Measurements from ENCODE around the gene CEP170B.
"Not testable (repeated sequence)": the region's sequence is repeated elsewhere in the genome, so short reads cannot be mapped to it uniquely, and the experiment has no call there.

CEP170B gene

DNA sequence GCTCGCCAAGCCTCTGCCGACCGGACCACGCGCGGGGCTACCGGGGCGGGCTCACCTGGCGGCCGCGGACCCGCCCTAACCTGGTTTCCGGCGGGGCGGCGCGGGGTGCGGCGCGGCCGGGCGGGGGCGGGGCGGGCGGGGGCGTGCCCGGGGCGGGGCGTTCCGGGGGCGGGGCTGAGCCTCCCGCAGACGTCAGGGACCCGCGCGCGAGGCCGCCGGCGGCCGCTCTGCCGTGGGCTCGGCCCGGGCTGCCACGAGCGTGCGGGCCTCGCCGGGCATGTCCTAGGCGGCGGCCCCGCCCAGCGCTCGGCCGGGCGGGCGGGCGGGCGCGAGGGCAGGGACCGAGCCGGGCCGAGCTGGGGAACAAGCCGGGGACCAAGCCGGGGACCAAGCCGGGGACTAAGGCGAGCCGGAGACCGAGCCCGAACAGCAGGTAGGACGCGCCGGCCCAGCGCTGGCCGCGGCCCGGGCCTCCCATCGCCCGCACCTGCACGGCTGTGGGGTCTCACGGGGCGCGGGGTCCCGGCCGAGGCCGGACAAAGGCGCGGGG, at the start of gene CEP170B:
Gene CEP170B (plus strand): TSS at position 188 of the 550 bp plus-strand sequence. CDS start 3,183 bp downstream, outside the sequence.
- peak; percentile 72 for DNase-seq

DNA sequence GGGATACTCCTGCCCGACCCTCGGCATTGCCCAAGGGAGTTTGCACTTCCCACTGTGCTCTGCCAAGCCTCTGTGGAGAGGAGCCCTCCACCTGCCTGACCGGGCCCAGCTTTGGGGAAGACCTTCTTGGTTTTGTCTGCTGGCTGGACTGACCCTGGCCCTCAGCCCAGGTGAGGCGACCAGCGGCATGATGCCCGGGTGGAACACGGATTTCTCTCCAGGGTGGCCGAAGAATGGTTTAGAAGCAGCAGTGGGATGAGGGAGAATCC, 48.5 kb upstream of the CEP170B start:
- DNase-seq, result no peak

DNA sequence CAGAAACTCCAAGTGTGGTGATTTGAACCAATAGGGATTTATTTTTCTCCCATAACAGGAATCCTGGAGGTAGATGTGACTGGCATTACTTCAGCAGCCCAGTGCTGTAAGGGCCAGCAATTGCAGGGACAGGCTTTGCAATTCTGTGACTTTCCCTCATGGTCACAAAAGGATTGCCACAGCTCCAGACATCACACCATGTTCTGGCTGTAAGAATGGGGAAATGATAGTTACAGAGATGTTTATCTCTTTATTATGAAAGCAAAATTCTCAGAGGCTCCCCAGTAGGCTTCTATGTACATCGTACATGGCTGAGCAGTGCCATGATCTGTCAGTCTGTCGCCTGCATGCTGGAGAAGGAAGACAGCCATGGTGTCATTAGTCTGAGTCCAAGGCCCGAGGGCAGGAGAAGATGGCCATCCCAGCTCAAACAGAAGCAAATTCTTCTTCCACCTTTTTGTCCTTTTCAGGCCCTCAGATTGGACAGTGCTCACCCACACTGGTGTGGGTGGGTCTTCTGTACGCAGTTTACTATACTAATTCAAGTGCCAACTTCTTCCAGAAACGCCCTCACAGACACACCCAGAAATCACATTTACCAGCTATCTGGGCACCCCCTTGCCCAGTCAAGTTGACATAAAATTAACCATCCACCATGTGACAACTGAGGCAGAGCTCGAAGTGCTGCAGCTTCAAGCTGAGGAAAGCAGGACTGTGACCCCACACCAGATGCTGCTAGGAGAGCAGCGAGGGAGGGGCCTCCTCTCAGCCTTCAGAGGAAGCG, 46.9 kb upstream of the CEP170B start:
- no peak for DNase-seq

DNA sequence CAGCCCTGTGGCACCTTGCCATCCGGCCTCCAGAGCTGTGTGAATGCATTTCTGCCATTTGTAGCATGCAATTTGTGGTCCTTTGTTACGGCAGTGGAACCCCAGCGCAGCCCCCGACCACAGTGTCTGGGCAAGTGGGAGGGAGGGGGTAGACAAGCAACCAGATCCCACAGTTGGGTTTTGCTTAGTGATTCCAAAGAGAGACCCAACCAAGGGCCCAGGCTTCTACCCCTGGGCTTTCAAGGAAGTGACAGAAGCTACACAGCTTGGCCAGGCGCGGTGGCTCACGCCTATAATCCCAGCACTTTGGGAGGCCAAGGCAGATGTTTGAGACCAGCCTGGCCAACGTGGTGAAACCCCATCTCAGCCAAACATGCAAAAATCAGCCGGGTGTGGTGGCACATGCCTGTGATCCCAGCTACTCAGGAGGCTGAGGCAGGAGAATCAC, 46.3 kb upstream of the CEP170B start:
- DNase-seq, result no peak

DNA sequence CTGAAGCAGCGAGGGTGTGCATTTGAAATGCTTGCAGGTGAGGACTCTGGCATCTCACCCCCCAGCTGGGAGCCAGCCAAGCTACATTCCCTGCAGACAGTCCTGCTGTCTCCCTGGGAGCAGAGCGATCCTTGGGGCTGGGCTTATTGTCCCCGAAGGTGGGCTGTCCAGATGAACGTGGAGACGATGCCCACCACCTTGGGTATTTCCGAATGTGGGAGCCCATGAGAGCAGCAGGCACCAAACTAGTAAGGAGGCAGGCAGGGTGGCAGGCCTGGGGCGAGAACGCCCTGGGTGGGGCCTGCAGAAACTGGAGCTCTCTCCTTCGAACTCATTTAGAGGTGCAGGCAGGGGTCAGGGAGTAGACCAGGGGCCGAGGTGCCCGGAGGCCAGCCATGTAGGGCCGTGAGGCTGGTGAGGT, 45.7 kb upstream of the CEP170B start:
- DNase-seq, result no peak

DNA sequence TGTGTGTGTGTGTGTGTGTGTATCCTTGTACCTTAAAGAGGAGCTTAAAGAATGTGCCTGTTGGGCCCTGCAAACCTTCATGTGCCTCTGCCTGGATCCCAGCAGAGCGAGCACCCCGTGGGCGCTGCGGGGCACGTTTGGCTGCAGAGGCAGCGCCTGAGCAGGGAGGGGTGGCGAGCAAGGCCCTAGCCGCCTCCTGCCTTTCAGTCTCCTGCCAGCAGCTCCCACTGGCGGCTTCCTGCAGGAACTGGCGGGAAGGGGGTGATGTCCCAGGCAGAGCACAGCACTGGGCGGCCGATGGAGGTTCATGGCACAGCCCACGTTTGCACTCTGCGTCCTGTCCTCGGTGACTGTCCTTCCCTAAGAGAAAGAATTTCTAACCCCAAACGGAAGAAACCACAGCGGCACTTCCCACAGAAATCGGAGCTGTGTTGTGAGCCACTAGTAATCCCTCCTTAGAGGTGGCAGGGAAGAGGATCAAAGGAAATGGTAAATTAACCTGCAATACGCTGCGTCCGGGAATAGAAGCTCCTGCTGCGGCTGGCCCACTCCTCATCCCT, 44.3 kb upstream of the CEP170B start:
- peak; percentile 34 for DNase-seq

DNA sequence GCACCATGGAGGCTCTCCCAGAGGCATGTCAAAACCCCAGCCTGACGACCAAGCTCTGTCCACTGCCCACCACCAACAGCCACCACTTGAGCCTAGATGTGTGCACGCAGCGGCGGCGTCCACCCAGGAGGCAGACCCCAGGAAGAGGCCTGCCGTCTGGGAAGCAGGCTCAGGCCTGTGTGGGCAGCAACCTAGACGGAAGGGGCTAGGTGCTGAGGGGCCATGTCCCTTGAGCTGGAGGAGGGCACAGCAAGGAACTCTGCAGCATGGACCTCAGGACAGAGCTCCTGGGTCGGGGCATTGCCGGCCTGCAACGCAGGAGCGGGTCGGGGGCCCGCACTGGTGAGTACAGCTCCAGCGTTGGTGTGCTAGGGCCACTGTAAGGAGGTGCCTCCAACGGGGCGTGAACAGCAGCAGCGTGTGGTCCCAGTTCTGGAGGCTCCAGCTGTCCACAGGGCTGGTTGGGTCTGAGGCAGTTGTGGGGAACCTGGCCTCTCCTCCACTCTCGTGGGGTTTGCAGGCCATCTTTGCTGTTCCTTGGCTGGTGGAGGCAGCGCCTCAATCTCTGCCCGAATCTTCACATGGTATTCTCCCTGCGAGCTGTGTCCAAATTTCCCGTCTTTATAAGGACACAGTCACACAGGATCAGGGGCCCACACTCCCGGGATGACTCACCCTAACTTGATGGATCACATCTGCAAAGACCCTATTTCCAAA, 43.7 kb upstream of the CEP170B start:
- DNase-seq, result no peak

DNA sequence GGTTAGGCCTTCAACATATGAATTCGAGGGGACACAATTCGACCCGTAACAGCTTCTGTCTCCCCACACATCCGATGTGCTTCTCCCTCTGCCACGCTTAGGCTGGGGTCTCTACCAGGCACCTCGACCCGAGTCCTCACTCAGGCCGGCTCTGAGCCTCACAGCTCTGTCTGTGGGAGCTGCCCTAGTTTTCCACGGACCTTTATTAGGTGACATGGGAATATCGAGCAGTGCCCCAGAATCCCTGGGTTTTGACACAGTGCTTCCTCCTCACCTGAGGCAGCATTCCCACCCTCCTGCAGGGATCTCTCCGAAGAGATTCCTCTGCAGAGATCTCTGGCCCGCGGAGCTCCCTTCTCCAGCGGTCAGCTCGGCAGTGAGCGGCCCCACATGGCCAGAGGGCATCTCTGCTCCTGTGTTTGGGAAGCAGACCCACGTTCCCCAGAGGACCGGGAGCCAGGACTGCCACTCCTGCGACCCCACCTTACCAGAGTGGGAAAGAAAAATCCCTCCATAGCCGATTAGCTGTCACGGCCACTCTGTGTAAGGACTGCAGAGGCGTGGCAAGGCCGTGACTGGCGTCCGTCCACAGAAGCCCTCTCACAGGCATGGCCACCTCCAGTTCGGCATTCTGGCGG, 43.0 kb upstream of the CEP170B start:
- no peak for DNase-seq

DNA sequence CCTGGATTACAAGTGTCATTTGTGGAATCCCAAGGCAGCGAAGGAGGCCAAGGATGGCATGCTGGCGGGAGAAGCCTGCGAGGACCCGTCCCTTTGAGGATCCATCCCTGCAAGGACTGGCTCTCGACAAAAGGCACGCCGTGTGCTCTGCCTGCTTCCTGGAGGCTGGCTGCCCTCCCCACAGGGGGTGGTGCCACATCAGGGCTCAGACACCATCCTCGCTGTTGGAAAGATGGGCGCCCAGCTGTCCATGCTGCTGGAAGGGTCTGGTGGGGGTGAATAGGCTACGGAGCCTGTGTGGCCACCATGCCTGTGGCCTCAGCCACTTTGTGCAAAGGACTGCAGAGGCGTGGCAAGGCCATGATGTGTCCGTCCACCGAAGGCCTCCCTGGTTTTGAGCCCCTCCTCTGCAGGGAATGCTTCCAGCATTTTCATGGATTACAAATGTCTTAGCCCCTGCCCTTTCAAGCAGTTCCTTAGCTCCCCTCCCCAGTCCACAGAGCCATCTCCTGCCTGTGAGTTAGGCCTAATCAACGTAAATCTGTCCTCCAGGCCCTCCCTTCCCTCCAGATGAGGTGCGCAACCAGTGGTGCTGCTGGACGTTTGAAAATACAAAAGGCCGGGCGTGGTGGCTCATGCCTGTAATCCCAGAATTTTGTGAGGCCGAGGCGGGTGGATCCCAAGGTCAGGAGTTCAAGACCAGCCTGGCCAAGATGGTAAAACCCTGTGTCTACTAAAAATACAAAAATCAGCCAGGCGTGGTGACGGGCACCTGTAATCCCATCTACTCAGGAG, 42.0 kb upstream of the CEP170B start:
- no peak for DNase-seq

DNA sequence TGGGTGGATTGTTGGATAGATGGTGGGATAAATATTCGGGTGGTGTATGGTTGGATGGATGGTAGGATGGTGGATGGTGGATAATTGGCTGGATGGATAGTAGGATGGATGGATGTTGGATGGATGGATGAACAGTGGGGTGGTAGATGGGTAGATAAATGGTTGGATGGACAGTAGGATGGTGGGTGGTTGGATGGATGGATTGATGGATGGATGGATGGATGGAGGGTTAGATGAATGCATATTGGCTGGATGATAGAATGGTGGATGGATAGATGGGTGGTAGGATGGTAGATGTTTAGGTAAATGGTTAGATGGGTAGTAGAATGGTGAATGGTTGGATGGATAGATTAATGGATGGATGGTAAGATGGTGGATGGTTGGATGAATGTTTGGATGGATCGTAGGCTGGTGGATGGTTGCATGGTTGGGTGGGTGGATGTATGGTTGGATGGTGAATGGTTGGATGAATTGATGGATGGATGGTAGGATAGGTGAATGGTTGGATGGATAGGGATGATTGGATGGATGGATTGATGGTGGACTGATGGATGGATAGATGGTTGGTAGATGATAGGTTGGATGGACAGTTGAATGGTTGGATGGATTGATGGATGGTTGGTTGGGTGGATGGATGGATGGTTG, 40.6 kb upstream of the CEP170B start:
- DNase-seq, result no peak

DNA sequence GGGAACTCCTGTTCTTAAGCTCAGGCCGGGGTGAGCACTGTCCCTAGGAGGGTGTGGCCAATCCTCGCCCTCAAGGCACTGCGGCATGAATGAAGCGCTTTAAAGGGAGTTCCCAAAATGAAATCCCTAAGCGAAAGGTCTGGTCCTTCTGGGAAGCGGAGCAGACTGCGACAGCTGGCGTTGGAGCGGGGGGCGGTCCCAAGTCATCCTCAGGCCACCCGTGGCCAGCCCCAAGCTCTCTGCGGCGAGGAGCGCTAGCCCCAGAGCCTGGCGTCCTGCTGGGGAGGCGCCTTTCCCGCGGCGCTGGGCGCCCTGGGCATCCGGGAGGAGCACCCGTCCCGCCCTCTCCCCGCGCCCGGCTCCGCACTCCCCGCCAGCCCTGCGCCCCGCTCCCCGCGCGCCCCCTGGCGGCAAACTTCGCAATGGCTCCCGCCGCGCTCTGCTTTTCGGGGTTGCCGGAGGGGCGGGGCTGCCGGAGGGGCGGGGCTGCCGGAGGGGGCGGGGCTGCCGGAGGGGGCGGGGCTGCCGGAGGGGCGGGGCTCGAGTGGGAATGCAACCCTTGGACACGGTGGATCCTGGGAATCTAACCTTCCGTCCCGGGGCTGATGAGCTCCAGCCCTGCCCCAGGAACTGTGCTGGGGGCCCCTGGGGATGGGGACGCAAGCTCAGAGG, 38.7 kb upstream of the CEP170B start:
- peak; percentile 89 for DNase-seq

DNA sequence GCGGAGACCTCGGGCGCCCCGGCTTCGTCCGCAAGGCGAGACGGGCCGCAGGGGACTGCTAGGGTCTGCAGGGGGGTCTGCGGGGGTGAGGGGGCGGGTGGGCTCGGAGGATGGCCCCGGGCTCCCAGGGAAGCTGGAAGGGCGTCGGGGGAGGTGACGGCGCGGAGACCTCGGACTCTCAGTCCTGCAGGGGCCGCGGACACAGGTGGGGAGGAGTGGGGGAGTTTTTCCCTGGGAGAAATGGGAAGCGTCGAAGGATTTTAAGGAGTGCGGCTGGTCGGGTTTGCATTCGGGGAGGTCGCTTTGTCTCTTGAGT, 38.2 kb upstream of the CEP170B start:
- DNase-seq, result no peak

DNA sequence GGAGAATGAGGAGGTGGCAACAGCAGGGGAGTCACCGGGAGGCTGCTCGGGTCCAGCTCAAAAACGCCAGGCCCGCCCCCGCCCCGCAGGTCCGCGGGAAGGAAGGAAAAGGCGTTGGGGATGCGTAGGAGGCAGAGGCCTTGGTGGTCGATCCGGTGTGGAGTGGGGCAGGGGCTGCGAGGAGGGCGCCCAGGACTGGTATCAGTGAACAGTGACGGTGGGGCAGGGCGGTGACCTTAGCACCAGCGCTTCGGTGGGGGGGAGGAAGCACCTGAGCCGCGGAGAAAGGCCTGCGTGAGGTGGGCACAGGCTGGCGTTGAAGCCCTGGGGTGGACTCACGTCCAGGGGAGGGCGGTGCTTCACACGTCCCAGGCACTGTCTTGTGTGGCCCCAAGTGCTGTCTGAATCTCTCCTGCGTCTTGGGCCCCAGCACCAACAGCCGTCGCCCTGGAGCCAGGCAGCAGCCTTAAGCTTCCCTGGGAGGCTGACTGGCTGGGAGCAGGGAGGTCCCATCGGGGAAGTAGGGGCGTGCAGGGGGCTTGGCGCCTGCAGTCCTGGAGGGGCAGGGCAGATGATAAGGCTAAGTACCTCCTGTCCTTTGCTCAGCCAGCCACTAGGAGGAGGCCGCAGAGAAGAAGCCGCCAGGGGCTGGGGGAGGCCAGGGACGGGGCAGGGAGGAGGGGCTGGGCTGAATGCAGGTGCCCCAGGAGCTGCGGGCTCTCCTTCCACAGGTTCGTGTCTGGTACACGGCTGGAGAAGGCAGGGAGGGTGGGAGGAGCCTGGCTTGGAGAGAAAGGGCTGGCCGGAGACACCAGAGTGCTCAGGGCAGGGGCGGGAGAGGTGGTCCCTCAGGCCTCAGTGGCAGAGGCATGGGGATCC, 37.7 kb upstream of the CEP170B start:
- DNase-seq, result peak; percentile 80

DNA sequence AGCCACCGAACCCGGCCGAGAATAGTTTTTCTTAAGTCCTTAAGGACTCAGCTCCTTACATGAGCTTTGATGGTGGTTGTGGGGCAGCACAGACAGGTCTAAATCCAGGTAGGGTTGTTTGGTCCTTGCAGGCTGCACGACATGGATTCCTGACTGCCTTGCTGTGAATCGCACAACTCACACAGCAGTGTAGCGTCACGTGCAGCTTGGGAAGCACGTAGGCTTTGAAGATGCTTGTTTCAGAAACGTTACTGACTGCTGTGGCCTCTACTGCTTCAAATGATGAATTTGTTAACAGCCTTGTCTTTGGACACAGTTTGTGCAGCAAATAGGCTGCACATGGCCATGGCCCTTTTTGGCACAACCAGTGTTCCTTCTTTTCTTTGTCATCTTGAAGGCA, 34.3 kb upstream of the CEP170B start:
- no peak for DNase-seq

DNA sequence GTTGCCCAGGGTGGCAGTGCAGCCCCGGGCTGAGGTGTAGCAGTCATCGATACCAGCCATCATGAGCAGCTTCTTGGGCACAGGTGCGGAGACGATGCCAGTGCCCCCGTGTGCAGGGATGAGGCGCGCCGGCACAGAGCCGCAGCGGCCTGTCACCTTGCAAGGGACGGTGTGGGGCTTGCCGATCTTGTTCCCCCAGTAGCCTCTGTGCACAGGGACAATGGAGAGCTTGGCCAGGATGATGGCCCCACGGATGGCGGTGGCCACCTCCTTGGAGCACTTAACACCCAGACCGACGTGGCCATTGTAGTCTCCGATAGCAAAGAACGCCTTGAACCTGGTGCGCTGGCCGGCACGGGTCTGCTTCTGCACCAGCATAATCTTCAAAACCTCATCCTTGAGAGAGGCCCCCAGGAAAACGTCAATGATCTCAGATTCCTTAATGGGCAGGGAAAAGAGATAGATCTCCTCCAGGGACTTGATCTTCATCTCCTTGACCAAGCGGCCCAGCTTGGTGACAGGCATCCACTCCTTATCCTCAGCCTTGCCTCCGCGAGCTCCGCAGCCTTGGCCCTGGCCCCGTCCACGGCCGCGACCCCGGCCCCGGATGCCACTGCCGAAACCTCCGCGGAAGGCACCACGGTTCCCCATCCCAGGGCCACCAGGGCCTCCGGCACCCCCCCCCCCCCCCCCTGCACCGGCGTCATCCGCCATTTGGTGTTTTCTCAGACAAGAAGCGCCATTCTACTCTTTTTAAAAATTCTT, 28.7 kb upstream of the CEP170B start:
- DNase-seq, result not testable (repeated sequence)

DNA sequence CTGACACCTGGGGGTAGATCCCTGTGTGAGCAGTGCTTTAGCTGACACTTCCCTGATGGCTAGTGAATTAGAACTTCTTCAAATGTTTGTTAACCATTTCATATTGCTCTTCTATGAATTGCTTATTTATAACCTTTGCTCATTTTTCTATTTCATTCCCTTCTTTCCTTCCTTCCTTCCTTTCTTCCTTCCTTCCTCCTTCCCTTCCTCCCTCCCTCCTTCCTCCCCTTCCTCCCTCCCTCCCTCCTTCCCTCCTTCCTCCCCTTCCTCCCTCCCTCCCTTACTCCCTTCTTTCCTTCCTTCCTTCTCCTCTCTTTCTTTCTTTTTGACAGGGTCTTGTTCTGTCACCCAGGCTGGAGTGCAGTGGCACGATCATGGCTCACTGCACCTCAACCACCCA, 23.3 kb upstream of the CEP170B start:
- no peak for DNase-seq

DNA sequence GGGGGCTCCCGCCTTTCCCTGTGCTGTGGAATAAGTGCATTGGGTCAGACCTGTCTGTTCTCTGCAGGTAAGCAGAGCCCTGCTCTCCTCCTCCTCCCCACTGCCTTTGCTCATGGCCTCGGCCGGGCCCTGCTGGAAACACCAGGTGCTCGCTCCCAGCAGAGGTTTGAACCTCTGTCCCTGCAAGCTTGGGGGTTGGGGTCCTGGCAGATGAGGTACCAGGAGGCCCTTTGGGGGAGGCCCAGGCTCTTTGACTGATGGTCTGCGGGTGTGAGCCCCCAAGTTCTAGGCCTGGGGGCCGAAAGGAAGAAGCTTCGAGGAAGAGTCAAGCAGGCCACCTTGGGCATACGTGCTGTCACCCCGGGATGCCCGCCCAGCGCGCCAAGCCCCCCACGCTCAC, 22.1 kb upstream of the CEP170B start:
- no peak for DNase-seq

DNA sequence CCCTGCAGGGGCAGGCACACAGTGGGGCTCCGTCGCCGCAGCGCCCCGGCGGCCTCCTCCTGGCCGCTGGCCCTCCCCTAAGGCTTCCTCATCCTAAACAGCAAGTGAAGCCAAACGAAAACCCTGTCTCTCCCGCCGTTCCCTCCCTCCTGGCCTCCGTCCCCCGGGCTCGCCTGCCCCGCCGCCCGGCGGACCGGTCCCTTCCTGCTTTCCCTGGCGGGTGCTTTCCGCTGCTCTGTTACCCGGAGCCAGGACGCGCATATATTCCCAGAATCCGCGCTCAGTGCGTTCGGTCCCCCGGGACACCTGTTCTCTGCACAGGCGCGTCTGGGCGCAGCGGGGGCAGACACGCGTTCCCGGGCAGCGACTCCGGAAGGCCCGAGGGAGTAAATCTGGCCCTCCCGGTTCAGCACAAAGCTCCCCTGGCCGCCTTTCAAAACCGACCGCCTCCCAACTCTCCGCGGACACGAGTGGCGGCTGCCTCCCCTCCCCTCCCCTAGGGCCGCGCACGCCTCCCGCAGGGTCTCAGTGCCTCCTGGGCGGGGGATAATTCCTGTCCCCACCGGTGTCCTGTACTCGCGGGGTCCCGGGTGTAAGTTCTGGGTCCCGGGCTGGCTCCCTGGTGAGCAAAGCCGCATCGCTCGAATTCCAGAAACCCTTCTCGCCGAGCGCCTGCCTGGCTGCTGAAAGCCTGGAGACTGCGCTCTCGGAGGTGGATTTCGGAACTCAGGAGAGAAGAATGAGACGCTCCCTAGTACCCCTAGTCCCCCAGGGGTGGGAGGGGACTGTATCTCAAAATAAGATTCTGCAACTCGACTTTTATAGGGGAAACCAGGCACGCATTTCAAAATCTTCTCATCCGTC, 21.4 kb upstream of the CEP170B start:
- peak; percentile 52 for DNase-seq
